ENCODE measurements around the gene HTR4.

HTR4 gene

GRCh38 chr5:148660346-148660660, 6.0 kb upstream of the HTR4 start:
- FAIRE-seq, result no peak

DNA sequence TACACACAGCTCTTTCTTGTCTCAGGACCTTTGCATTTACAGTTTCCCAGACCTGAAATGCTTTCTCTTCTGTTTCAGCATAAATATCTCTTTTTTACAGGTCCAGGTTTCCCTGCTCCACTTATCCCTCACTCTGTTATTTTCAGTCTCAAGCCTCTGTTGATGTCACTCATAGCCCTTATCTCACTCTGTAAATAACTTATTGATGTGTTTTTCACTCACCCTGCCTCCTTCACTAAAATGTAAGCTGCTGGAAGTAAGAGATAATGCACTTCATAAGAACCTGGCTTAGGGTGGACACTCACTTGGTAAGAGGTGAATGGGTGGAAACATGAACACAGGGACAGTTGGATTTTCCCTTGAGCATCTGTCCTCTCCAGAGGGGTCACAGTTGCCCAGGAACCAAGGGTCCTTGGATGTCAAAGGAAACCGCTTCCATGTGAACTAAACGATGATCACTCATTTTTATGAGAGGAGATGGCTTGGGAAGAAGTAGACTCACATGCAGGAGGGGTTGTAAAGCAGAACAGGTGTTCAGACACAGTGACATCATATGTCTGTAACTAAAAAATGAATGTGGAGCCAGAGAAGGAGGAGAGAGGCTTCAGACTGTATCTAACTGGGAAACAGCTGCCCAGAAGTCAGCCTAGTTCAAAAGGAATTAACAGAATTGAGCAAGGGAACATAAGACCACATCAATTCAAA, 5.5 kb upstream of the HTR4 start:
- FAIRE-seq, result no peak

- no peak for FAIRE-seq
Observed at GRCh38 chr5:148653291-148653835, 964 bp downstream of the HTR4 start.

DNA sequence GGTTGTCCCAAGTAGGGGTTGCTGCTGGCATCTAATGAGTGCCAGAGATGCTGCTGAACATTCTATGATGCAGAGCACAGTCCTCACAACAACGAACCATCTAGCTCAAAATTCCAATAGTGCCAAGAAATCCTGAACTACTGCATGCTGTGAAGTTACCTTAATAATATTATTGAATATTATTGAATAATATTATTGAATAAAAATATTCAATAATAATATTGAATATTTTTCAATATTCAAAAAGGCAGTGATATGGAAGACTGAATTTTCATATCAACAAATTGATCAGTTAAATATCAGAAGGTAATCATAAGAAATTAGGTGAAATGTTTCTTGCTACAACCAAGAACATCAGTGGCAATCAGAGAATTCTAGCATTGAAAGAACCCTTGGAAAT, 2.8 kb downstream of the HTR4 start:
- FAIRE-seq, result no peak

DNA sequence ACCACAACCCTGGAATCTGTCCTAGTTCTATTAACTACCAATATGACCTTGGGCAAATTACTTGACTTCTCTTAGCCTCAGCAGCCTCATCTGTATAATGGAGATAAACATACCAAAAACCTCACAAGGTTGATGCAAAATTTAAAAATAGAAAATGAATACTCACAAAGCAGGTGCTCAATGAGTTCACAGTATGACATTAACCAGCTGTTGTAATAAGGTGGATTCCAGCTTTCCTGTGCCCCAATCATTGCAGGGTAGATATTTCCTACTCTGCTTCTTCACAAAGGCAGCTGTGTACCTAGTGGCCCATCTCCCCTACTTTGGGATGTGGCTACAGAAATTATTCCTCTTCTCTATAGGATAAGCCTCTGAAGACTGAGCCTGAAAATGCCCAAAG, 8.8 kb downstream of the HTR4 start:
- no peak for FAIRE-seq

- FAIRE-seq, result no peak
Observed at GRCh38 chr5:148641735-148642134, 12.6 kb downstream of the HTR4 start.

- FAIRE-seq, result no peak
Observed at GRCh38 chr5:148640471-148640870, 13.9 kb downstream of the HTR4 start.

DNA sequence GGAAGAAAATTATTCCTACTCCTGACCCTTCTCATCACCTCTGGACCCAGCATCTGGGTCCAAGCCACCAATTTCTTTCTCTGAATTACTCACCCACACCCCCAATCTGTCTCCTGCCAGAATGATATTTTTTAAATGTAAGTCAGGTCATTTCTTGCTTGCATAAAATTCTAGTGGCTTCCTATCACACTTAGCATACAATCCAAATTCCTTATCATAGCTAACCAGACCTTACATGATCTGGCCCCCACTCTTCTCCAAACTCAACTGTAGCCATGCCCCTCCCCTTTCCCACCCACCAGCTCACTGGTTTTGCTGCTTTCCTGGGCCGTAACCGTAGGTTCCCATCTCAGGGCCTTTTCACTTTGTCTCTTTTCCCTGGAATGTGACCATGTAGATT, 15.2 kb downstream of the HTR4 start:
- FAIRE-seq, result no peak

GRCh38 chr5:148636353-148636752, 18.0 kb downstream of the HTR4 start:
- FAIRE-seq, result no peak

GRCh38 chr5:148635321-148636083, 18.8 kb downstream of the HTR4 start:
- FAIRE-seq, result no peak

DNA sequence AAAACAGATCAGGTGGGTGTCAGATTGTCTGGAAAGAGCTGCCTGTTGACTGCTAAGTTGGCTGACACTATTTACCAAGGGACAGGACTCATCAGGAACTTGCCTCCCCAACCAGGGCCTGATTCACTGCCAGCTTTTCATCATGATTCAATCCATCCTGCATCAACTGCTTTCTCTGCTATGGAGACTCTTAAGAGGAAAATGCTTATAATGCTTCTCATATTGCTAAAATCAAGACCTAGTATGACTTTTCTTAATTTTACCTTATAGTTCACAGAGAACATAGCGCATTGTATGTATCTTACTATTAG, 21.3 kb downstream of the HTR4 start:
- FAIRE-seq, result no peak

DNA sequence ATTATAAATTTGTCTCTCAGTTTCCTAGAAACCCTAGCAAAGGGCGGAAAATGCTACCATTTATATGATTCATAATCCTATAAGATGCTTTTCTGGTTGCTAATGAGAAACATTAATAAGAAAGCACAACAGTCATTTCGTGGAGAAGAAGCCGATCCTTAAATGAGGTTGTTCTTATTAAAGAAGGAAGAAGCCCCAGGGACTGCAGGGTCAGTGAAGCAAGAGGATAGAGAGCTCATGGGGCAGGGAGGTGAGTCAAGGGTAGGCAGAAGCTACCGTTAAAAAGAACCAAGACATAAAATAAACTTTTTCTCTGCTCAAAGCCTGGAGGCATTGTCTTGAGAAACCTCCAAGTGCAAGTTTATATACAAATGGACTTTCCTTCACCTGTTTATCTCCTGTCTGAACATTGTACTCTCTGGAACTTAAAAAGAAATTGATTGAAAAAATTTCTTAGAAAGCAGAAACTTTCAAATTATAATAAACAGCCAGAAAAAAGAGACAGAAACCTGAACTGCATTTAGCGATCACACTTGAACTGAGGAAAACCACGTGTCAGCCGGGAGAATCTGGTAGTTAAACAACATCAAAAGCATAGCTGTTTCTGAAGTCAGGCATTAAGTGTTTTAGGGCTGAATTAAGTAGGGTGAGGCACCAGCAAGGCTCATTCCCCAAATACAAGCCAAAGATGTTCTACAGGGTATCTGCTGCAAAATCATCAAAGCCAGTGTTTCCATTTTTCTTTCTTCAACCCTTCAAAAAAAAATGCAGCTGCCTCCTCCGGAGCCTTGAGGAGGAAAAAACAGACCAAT, 21.9 kb downstream of the HTR4 start:
- no peak for FAIRE-seq

GRCh38 chr5:148626986-148627385, 27.3 kb downstream of the HTR4 start:
- no peak for FAIRE-seq

DNA sequence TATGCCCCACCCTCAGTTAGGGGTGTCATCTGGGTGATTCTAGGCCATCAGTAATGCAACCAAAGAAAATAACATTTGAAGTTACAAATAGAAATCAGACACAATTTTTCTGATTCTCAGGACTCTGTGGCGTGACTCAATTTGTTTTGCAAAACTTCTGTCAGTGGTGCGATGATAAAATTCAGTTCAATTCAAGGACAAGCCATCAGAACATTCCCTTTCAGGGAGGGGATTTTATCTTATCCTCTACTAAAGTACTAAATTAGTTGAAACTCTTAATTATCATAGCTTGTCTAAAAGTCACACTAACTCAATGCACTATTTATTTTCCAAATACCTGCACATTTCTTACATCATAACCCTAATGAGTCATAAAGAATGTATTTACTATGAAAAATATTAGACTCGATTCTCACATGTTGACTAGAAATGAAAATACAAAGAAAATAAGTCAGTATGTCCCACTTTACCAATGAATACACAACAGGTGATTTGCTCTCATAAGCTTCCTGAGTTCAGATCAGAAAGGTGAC, 28.2 kb downstream of the HTR4 start:
- no peak for FAIRE-seq

DNA sequence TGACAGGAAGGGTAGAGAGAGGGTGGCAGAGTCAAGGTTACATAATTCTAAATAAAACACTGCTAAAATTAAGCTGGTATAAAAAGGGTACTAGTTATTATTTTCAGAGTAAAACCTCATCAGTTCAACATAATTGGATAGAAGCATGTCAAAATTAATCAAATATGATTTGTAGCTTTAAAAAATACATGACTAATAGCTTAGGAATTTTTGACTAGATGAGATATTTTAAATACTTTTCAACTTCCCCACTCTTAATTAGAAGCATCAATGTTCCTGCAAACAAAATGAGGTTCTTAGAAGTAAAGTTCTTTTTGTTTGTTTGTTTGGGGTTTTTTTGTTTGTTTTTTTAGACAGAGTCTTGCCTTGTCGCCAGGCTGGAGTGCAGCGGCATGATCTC, 29.1 kb downstream of the HTR4 start:
- FAIRE-seq, result no peak

DNA sequence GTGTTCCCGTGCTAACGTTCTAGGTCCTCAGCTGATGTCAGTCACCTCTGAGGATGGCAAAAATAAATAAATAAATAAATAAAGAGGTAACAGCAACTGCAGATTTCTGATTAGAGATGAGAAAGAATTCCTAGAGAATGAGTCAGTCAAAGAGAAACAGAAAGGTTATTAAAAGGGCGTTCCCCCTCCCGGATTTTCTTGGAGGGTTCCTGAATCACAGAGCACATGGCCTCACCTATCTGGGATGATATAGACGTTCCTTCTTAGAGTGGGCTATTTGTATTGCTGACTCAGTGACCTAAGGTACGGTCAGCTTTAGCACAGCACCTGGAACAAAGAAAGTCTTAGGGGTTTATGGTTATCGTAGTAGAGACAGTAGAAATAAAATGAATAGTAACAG, 30.6 kb downstream of the HTR4 start:
- FAIRE-seq, result no peak

DNA sequence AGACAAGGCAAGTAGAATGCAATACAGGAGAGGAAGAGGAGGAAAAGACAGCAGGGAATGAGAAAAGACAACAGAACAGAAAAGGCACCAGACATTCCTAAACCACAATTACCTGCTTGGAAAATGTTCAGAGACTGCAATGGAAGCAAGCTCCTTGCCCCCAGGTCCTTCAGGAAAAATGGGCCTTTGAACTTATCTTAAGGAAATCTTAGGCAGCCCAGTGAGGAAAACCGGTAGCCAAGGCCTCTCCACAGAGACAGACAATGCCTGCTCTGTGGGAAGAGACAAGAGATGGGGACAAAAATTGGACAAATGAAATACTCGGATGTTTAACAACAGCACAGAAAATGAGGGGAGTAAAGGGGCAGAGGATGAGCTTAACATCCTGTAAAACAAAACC, 31.2 kb downstream of the HTR4 start:
- no peak for FAIRE-seq

DNA sequence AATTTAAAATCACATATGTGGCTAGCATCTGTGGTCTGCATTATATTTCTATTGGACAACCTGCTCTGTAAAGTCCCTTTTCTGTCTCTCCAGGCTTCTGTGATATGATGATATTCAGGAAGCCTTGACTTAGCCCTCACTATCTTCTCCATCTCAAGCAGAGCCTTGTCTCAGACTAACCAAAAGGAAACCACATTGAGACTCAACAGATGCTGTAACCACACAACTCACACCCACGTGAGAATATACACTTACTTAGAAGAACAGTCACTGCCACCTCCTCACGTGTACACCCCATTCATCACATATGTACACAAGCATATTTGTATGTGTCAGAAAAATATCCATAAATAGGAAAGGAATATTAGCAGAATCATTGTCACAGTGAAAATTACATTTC, 33.6 kb downstream of the HTR4 start:
- FAIRE-seq, result no peak

DNA sequence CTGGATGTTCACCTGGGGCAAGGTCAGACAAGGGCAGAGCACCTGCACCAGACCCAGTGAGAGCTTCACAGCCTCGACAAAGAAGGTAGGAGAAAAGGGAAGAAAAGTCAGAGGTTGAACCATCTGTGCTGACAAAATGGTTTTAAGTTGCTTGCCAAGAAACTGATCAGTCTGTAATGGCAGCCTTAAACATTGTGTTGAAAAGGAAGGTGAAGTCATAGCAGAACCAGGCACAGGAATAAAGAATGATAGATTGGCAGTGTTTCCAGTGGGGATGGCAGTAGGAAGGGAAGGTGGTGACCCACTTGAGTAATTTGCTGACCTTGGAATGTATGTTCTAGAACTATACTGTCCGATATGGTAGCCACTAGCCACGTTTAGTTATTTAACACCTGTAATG, 34.2 kb downstream of the HTR4 start:
- no peak for FAIRE-seq

DNA sequence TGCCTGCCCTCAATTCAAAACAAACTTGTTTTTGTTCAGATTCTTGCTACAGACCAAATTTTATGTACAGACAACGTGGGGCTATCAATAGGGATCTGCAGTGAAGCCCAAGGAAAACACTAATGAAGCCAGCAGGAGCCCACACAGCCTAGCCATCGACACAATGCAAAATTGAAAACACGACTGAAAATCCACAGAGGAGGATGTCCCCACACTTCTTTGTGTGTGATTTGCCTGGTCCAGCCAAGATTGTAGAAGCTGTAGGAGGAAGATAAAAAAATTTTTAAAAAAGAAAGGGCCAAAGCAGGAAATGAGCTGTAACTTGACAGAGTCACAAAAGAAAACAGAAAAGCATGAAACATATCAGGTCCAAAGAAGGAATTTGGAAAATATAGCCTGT, 34.8 kb downstream of the HTR4 start:
- FAIRE-seq, result no peak

GRCh38 chr5:148615644-148616275, 38.6 kb downstream of the HTR4 start:
- FAIRE-seq, result no peak

DNA sequence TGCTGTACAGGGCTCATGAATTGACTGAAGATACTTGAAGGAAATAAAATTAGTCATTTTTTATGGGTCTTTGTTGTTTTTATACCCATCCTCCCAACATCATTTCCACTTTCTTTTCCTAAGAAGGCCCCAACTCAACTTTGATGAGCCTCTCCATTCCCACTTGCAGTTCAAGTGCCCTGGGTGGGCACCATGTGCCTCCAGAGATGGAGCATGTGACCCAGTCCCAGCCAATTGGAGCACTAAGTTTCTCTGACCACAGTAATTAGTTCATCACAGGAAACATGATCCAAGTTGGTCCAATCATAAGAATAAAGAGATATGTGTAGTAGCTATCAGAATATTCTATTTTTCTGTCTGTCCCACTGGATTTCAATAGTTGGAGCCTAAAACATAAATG, 46.9 kb downstream of the HTR4 start:
- FAIRE-seq, result no peak

- FAIRE-seq, result no peak
Observed at GRCh38 chr5:148606296-148606695, 48.0 kb downstream of the HTR4 start.
